Measurements from ENCODE around the gene ITGA7. TPM values are rescaled to one million over a fixed set of nuclear protein-coding genes. Genes with fewer than 3 reads are reported as not detected.

ITGA7 gene
- total RNA-seq, 1 donor from 2014 or later = 33.2 TPM

DNA sequence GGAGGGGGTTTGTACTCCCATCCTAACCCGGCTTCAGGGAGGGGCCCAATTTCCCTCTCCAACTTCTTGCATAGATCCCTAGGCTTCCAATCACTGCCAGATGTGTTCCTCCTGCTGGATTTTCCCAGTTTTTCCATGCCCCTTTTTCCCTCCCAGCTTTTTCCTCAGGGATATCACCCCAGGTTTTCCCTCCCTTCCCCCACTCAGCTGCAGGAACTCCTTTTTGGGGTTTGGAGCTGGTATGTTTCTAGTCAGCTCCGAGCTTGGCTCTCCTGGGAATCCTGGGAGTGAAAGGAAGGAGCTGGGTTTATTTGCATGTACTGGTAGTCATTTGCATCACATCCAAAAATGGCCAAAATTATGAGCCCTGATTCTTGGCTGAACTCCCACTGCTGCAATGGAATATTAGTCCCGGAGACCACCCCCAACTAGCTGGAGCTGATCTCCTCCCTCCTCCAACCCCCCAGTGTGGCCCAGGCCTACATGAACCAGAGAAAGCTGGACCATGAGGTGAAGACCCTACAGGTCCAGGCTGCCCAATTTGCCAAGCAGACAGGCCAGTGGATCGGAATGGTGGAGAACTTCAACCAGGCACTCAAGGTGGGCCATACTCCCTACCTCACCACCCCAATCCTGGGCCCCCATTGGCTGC, 11.0 kb upstream of the ITGA7 start:
- Mint-ChIP-seq H3K9me3 (no peaks in the 10 kb centered on the region), H3K27ac (no peak overlapping the region), H3K27me3 (ENCODE audit: low read depth) (peaks cover 5% of the 10 kb centered on the region)

DNA sequence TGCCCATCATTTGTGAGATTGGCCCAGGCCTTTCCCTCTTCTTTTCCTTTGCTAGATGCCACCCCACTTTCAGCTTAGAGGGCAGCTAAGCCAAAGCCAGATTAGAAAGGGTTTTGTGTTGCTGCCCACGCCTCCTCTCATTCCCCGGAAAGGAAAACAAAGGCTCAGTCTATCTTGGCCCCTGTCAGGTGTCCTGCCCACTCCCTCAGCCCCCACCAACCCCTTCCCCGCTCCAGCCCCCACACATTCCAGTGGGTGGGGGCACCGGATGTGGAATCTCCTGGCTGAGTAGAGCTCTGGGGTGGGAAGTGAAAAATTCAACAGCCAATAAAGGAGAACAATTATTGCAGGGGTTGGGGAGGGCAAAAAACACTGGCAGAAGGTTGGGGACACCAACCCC, 10.3 kb upstream of the ITGA7 start:
- TF ChIP-seq, protein P1, sequence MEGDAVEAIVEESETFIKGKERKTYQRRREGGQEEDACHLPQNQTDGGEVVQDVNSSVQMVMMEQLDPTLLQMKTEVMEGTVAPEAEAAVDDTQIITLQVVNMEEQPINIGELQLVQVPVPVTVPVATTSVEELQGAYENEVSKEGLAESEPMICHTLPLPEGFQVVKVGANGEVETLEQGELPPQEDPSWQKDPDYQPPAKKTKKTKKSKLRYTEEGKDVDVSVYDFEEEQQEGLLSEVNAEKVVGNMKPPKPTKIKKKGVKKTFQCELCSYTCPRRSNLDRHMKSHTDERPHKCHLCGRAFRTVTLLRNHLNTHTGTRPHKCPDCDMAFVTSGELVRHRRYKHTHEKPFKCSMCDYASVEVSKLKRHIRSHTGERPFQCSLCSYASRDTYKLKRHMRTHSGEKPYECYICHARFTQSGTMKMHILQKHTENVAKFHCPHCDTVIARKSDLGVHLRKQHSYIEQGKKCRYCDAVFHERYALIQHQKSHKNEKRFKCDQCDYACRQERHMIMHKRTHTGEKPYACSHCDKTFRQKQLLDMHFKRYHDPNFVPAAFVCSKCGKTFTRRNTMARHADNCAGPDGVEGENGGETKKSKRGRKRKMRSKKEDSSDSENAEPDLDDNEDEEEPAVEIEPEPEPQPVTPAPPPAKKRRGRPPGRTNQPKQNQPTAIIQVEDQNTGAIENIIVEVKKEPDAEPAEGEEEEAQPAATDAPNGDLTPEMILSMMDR (IDR thresholded peaks at IDR 0.05; ENCODE audit: unreplicated experiment) = no peak
- Mint-ChIP-seq H3K27ac (peak overlapping the region; percentile 68), H3K27me3 (ENCODE audit: low read depth) (peaks cover 11% of the 10 kb centered on the region), H3K4me1 (peaks cover 34% of the 10 kb centered on the region), H3K9me3 (no peaks in the 10 kb centered on the region), H3K36me3 (no peaks in the 10 kb centered on the region), H3K4me3 (peak overlapping the region; percentile 93)
- no peak for DNase-seq (ENCODE audit: low spot score in 2 of 2, unreplicated experiment in 2 of 2)

More for the DNA sequence above, 11.0 kb upstream of the ITGA7 start:
- no peaks in the 10 kb centered on the region for H3K36me3 Mint-ChIP-seq
- peaks cover 34% of the 10 kb centered on the region for H3K4me1 Mint-ChIP-seq
- no peak for DNase-seq (ENCODE audit: low spot score in 2 of 2, unreplicated experiment in 2 of 2)
- TF ChIP-seq, protein P1 (IDR thresholded peaks at IDR 0.05; ENCODE audit: unreplicated experiment) = no peak
- H3K4me3 Mint-ChIP-seq = no peak overlapping the region

DNA sequence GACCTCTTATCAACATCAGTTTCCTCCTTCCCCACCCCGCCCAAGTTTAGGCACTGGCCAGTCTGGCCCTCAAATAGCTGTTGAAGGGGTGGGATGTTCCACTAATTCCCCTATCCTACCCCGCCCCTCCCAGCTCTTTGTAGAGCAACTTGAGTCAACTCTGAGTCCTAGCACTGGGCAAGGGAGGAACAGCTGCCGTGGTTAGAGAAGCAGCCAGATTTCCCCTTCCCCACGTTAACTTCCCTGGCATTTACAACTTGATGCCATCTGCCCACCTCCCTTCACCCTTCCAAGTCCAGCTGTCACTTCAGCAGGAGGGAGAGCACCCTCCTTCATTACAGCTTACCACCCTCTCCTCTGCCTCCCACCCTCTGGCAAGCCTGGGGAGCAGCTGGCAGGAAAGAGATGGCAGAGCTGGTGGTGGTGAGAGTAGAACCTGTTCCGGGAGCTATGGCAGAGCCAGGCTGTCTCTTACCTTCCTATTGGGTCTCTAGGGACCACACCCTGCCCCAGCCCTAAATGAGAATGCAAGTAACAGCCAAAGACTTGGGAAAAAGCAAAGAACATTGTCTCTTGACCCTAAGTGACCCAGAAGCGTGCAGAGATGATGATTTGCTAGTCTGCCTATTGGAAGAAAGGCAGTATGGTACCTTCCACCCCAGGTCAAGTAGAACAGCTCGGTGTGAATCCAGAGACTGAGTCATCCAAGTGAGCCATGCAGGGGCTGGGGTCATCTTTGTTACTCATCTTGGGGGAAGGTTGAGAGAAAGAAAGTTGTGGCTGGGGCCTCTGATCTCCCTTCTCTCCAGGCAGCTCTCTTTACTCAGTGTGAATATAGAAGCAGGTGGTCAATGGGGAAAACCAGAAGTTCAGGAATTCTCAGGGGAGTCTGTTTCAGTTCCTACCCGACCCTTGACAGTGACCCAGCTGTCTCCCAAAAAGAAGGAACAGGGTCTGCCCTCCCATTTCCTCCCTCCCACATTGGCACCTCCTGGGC, 9.6 kb upstream of the ITGA7 start:
- Mint-ChIP-seq H3K27ac (peak overlapping the region; percentile 68), H3K27me3 (ENCODE audit: low read depth) (peaks cover 17% of the 10 kb centered on the region), H3K4me3 (peak overlapping the region; percentile 93), H3K9me3 (no peaks in the 10 kb centered on the region), H3K4me1 (peaks cover 34% of the 10 kb centered on the region), H3K36me3 (no peaks in the 10 kb centered on the region)
- no peak for DNase-seq (ENCODE audit: low spot score in 2 of 2, unreplicated experiment in 2 of 2)
- TF ChIP-seq, protein P1 (IDR thresholded peaks at IDR 0.05; ENCODE audit: unreplicated experiment) = no peak

DNA sequence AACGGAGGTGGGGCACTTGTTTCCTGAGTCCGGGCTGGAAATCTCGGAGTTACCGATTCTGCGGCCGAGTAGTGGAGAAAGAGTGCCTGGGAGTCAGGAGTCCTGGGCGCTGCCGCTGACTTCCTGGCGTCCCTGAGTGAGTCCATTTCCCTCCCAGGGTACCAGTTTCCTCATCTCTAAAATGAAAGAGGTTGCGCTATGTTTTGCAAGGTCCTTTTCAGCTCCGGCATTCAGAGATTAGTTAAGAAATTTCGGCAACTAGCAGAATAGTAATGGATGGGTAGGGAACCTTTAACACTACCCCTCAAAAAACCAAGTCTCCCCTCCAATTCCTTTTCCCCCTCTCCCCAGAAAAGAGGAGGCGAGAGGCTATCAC, 8.9 kb upstream of the ITGA7 start:
- no peak for DNase-seq (ENCODE audit: low spot score in 2 of 2, unreplicated experiment in 2 of 2)
- peaks cover 24% of the 10 kb centered on the region for H3K27me3 Mint-ChIP-seq (ENCODE audit: low read depth)
- H3K4me1 Mint-ChIP-seq = peaks cover 34% of the 10 kb centered on the region
- H3K4me3 Mint-ChIP-seq = peak overlapping the region; percentile 93
- TF ChIP-seq, protein P1 (IDR thresholded peaks at IDR 0.05; ENCODE audit: unreplicated experiment) = no peak
- peak overlapping the region; percentile 98 for H3K27ac Mint-ChIP-seq
- H3K9me3 Mint-ChIP-seq = no peaks in the 10 kb centered on the region
- H3K36me3 Mint-ChIP-seq = no peaks in the 10 kb centered on the region

DNA sequence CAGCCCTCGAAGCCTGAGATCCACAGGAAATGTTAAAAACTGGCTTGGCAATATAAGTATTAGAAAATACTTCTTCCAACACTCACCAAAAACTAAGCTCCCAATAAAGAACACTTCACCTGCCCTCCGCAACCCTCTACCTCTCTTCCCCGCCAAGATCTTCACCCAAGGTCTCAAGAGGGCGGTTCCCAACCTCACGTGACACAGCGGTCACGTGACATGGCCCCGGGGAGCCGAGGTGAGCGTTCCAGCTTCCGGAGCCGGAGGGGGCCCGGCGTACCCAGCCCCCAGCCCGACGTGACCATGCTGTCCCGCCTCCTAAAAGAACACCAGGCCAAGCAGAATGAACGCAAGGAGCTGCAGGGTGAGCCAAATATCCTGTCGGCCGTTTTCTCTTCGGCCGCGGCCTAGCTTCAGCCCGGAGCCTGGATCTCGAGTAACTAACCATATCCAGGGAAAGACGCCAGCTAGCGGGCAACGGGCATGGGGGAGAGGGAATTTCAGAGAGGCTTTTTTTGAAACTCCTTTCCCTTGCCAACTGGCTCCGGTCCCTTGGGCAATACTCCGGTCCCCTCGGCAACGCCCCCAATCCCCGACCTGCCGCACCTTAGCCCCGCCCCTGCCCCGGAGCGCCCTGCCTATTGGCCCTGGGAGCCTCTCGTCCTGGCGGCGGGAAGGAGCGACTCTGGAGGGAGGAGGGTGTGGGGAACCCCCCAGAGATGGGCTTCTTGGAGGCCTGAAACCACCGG, 8.3 kb upstream of the ITGA7 start, which contains the start of gene BLOC1S1:
TSS of gene BLOC1S1 (plus strand) at position 214 of the 749 bp plus-strand sequence. CDS start at position 220, 6 bp downstream.
- TF ChIP-seq, protein P1 (IDR thresholded peaks at IDR 0.05; ENCODE audit: unreplicated experiment) = no peak
- H3K4me3 Mint-ChIP-seq = peak within 1 kb of the TSS; percentile 93

More for the DNA sequence above, 8.3 kb upstream of the ITGA7 start, which contains the start of gene BLOC1S1:
- no peaks in the 10 kb centered on the region for H3K9me3 Mint-ChIP-seq
- peak within 1 kb of the TSS; percentile 98 for H3K27ac Mint-ChIP-seq
- DNase-seq (ENCODE audit: low spot score in 2 of 2, unreplicated experiment in 2 of 2) = peak; percentile 85 to 92
- peaks cover 34% of the 10 kb centered on the region for H3K4me1 Mint-ChIP-seq
- peaks cover 26% of the 10 kb centered on the region for H3K27me3 Mint-ChIP-seq (ENCODE audit: low read depth)
- no peaks in the 10 kb centered on the region for H3K36me3 Mint-ChIP-seq

Measured in mesothelial cell of epicardium (in vitro differentiated cells).